Activated T-cell treated with anti-CD3 and anti-CD28 coated beads, Interleukin-2, amount 50 U/mL, for 4 hours (primary cell): ENCODE data around the gene POU5F1. TPM values are rescaled to one million over a fixed set of nuclear protein-coding genes. Genes with fewer than 3 reads are reported as not detected.
A peak's percentile ranks its signal among the peaks of the same experiment; 100 is the strongest.

ENCODE experiments used
- ATAC-seq, 2 donors: fragments of 200-7000 bp; cut with Tn5 transposase; one replicate each; pipeline ENCODE4 v1.10.0; 2021
- DNase-seq: peaks from one replicate; pipeline ENCODE4 v3.0.0-alpha.2; 2020
- H3K27me3 Mint-ChIP-seq: one replicate; pipeline ENCODE4 v1.8.0; 2021; ENCODE audit warnings: low read depth, mixed read lengths
- H3K36me3 Mint-ChIP-seq: one replicate; pipeline ENCODE4 v1.8.0; 2022; ENCODE audit warnings: mixed read lengths; ENCODE audit not compliant: insufficient read depth
- H3K4me1 Mint-ChIP-seq: one replicate; pipeline ENCODE4 v1.8.0; 2021; ENCODE audit warnings: low read depth, mixed read lengths
- H3K4me3 Mint-ChIP-seq: one replicate; pipeline ENCODE4 v1.8.0; 2021; ENCODE audit warnings: mild to moderate bottlenecking, moderate library complexity, mixed read lengths
- H3K9me3 Mint-ChIP-seq: one replicate; pipeline ENCODE4 v1.8.0; 2021; ENCODE audit warnings: mixed read lengths
- total RNA-seq, 3 donors: library from RNA; stranded (reverse); gene quantifications; one replicate each; pipeline ENCODE4 v1.2.1, GENCODE V29; 2021

The POU5F1 gene
- total RNA-seq, 3 donors from 2014 or later: 0.63 to 1.4 (median 1.0) TPM

GRCh38 chr6:31149827-31150447 is 20.5 kb downstream of the POU5F1 start:
- Mint-ChIP-seq H3K36me3 (peaks cover 17% of the 10 kb centered on the region), H3K9me3 (no peaks in the 10 kb centered on the region), H3K27me3 (no peaks in the 10 kb centered on the region), H3K4me1 (no peaks in the 10 kb centered on the region), H3K4me3 (no peak overlapping the region)
- DNase-seq (no peak), ATAC-seq (no peak)

GRCh38 chr6:31145386-31145785 is 25.1 kb downstream of the POU5F1 start:
- DNase-seq (no peak), ATAC-seq (no peak)
- Mint-ChIP-seq H3K27me3 (no peaks in the 10 kb centered on the region), H3K36me3 (peaks cover 12% of the 10 kb centered on the region), H3K4me3 (no peak overlapping the region), H3K9me3 (no peaks in the 10 kb centered on the region), H3K4me1 (no peaks in the 10 kb centered on the region)

GRCh38 chr6:31144970-31145340 is 25.5 kb downstream of the POU5F1 start:
- Mint-ChIP-seq H3K27me3 (no peaks in the 10 kb centered on the region), H3K4me1 (no peaks in the 10 kb centered on the region), H3K4me3 (no peak overlapping the region), H3K36me3 (peaks cover 9% of the 10 kb centered on the region), H3K9me3 (no peaks in the 10 kb centered on the region)
- ATAC-seq: no peak
- no peak for DNase-seq

- Mint-ChIP-seq H3K27me3 (no peaks in the 10 kb centered on the region), H3K36me3 (peaks cover 6% of the 10 kb centered on the region), H3K4me1 (no peaks in the 10 kb centered on the region), H3K4me3 (no peak overlapping the region), H3K9me3 (no peaks in the 10 kb centered on the region)
- DNase-seq (no peak), ATAC-seq (no peak)
Observed at GRCh38 chr6:31144296-31144969, 26.0 kb downstream of the POU5F1 start.

GRCh38 chr6:31143148-31143547 is 27.3 kb downstream of the POU5F1 start:
- Mint-ChIP-seq H3K4me1 (no peaks in the 10 kb centered on the region), H3K9me3 (no peaks in the 10 kb centered on the region), H3K4me3 (no peak overlapping the region), H3K36me3 (peaks cover 6% of the 10 kb centered on the region), H3K27me3 (no peaks in the 10 kb centered on the region)
- ATAC-seq (no peak), DNase-seq (no peak)

- Mint-ChIP-seq H3K9me3 (no peaks in the 10 kb centered on the region), H3K4me1 (peaks cover 4% of the 10 kb centered on the region), H3K27me3 (peaks cover 2% of the 10 kb centered on the region), H3K36me3 (peaks cover 6% of the 10 kb centered on the region), H3K4me3 (no peak overlapping the region)
- no peak for ATAC-seq
- DNase-seq: no peak
Observed at GRCh38 chr6:31142361-31142761, 28.1 kb downstream of the POU5F1 start.

- peaks cover 6% of the 10 kb centered on the region for H3K36me3 Mint-ChIP-seq
- H3K27me3 Mint-ChIP-seq: peaks cover 2% of the 10 kb centered on the region
- no peak for ATAC-seq
- peaks cover 4% of the 10 kb centered on the region for H3K4me1 Mint-ChIP-seq
- DNase-seq: no peak
- no peaks in the 10 kb centered on the region for H3K9me3 Mint-ChIP-seq
- no peak overlapping the region for H3K4me3 Mint-ChIP-seq
Observed at GRCh38 chr6:31140643-31141042, 29.8 kb downstream of the POU5F1 start.

- no peaks in the 10 kb centered on the region for H3K9me3 Mint-ChIP-seq
- peaks cover 4% of the 10 kb centered on the region for H3K4me1 Mint-ChIP-seq
- H3K36me3 Mint-ChIP-seq: peaks cover 6% of the 10 kb centered on the region
- peaks cover 2% of the 10 kb centered on the region for H3K27me3 Mint-ChIP-seq
- no peak for DNase-seq
- no peak overlapping the region for H3K4me3 Mint-ChIP-seq
- ATAC-seq: no peak
Observed at GRCh38 chr6:31139599-31139998, 30.9 kb downstream of the POU5F1 start.

- Mint-ChIP-seq H3K27me3 (peaks cover 2% of the 10 kb centered on the region), H3K4me1 (peaks cover 4% of the 10 kb centered on the region), H3K36me3 (peaks cover 4% of the 10 kb centered on the region), H3K9me3 (no peaks in the 10 kb centered on the region), H3K4me3 (no peak within 1 kb of the TSS)
- ATAC-seq: no peak
- DNase-seq: no peak
Observed at GRCh38 chr6:31138982-31139381, 31.5 kb downstream of the POU5F1 start, which contains the start of gene PSORS1C2. TSS of gene PSORS1C2 (minus strand) at chr6:31139066. CDS start at chr6:31139026, 40 bp downstream.

GRCh38 chr6:31135710-31136109 is 34.8 kb downstream of the POU5F1 start:
- no peak for ATAC-seq
- peaks cover 4% of the 10 kb centered on the region for H3K4me1 Mint-ChIP-seq
- H3K27me3 Mint-ChIP-seq: peaks cover 2% of the 10 kb centered on the region
- DNase-seq: no peak
- no peaks in the 10 kb centered on the region for H3K9me3 Mint-ChIP-seq
- H3K36me3 Mint-ChIP-seq: no peaks in the 10 kb centered on the region
- H3K4me3 Mint-ChIP-seq: no peak overlapping the region

GRCh38 chr6:31132806-31133205 is 37.7 kb downstream of the POU5F1 start:
- ATAC-seq: no peak
- no peaks in the 10 kb centered on the region for H3K9me3 Mint-ChIP-seq
- no peak overlapping the region for H3K4me3 Mint-ChIP-seq

GRCh38 chr6:31131595-31131994 is 38.9 kb downstream of the POU5F1 start:
- ATAC-seq (no peak), DNase-seq (no peak)
- Mint-ChIP-seq H3K4me1 (peaks cover 6% of the 10 kb centered on the region), H3K27me3 (peaks cover 4% of the 10 kb centered on the region), H3K9me3 (no peaks in the 10 kb centered on the region), H3K36me3 (no peaks in the 10 kb centered on the region), H3K4me3 (no peak overlapping the region)

More at GRCh38 chr6:31132806-31133205, 37.7 kb downstream of the POU5F1 start:
- peaks cover 6% of the 10 kb centered on the region for H3K27me3 Mint-ChIP-seq
- H3K4me1 Mint-ChIP-seq: peaks cover 9% of the 10 kb centered on the region
- H3K36me3 Mint-ChIP-seq: no peaks in the 10 kb centered on the region
- no peak for DNase-seq

GRCh38 chr6:31130751-31131150 is 39.7 kb downstream of the POU5F1 start:
- no peak overlapping the region for H3K4me3 Mint-ChIP-seq
- H3K36me3 Mint-ChIP-seq: no peaks in the 10 kb centered on the region
- no peak for ATAC-seq
- H3K27me3 Mint-ChIP-seq: peaks cover 4% of the 10 kb centered on the region
- no peaks in the 10 kb centered on the region for H3K9me3 Mint-ChIP-seq
- H3K4me1 Mint-ChIP-seq: peaks cover 6% of the 10 kb centered on the region
- DNase-seq: no peak

- Mint-ChIP-seq H3K4me1 (peaks cover 6% of the 10 kb centered on the region), H3K27me3 (peaks cover 4% of the 10 kb centered on the region), H3K9me3 (no peaks in the 10 kb centered on the region), H3K36me3 (no peaks in the 10 kb centered on the region), H3K4me3 (no peak overlapping the region)
- ATAC-seq: no peak
- DNase-seq: no peak
Observed at GRCh38 chr6:31129130-31129529, 41.4 kb downstream of the POU5F1 start.

GRCh38 chr6:31128093-31128676 is 42.3 kb downstream of the POU5F1 start:
- Mint-ChIP-seq H3K4me1 (peaks cover 6% of the 10 kb centered on the region), H3K9me3 (no peaks in the 10 kb centered on the region), H3K4me3 (no peak overlapping the region), H3K36me3 (no peaks in the 10 kb centered on the region), H3K27me3 (peaks cover 4% of the 10 kb centered on the region)
- ATAC-seq: peak in 1 of 2 donors; percentile 78
- DNase-seq: peak; percentile 76
